Stimulated activated naive B cell treated with anti-CD40 and anti-IgM and Interleukin-4, amounts not matched to agents 10 μg/mL and 1 μg/mL and 100 μg/mL, for 72 hours (primary cell): Measurements from ENCODE around the gene SHROOM3.

Source experiments
- ATAC-seq, 2 donors: fragments of 150-1000 bp; cut with Tn5 transposase; replicated peaks; 2 replicates each; pipeline ENCODE4 v1.10.0; 2021; ENCODE audit warnings: moderate library complexity in 1 of 2
- DNase-seq: peaks from one replicate; pipeline ENCODE4 v3.0.0; 2021
- H3K27ac Mint-ChIP-seq: one replicate; pipeline ENCODE4 v1.8.0; 2022; ENCODE audit warnings: mild to moderate bottlenecking, mixed read lengths
- H3K27me3 Mint-ChIP-seq, 2 donors: one replicate each; pipeline ENCODE4 v1.8.0; 2022; ENCODE audit warnings: mixed read lengths in 2 of 2
- H3K36me3 Mint-ChIP-seq, 2 donors: one replicate each; pipeline ENCODE4 v1.8.0; 2022; ENCODE audit warnings: mixed read lengths in 2 of 2, mild to moderate bottlenecking in 1 of 2
- H3K4me1 Mint-ChIP-seq, 2 donors: one replicate each; pipeline ENCODE4 v1.8.0; 2022; ENCODE audit warnings: mixed read lengths in 2 of 2, mild to moderate bottlenecking in 1 of 2
- H3K4me3 Mint-ChIP-seq, 2 donors: one replicate each; pipeline ENCODE4 v1.8.0; 2022; ENCODE audit warnings: mild to moderate bottlenecking in 2 of 2, mixed read lengths in 2 of 2, moderate library complexity in 1 of 2
- H3K9me3 Mint-ChIP-seq, 2 donors: one replicate each; pipeline ENCODE4 v1.8.0; 2022; ENCODE audit warnings: mixed read lengths in 2 of 2, mild to moderate bottlenecking in 1 of 2

Gene SHROOM3

GRCh38 chr4:76809594-76810305 is 374.7 kb downstream of the SHROOM3 start:
- peaks cover 5 to 7% of the 10 kb centered on the region in 2 donors for H3K27me3 Mint-ChIP-seq

GRCh38 chr4:76811604-76812412 is 376.8 kb downstream of the SHROOM3 start:
- ATAC-seq = no peak
- Mint-ChIP-seq H3K9me3 (peaks cover 8 to 16% of the 10 kb centered on the region in 2 donors), H3K4me3 (no peak overlapping the region), H3K36me3 (no peaks in the 10 kb centered on the region), H3K27me3 (peaks cover 4 to 5% of the 10 kb centered on the region in 2 donors), H3K27ac (no peak overlapping the region), H3K4me1 (no peaks in the 10 kb centered on the region)
- DNase-seq = no peak

More at GRCh38 chr4:76809594-76810305, 374.7 kb downstream of the SHROOM3 start:
- no peaks in the 10 kb centered on the region for H3K36me3 Mint-ChIP-seq
- no peak for ATAC-seq
- no peak overlapping the region for H3K4me3 Mint-ChIP-seq
- no peak overlapping the region for H3K27ac Mint-ChIP-seq
- H3K4me1 Mint-ChIP-seq = no peaks in the 10 kb centered on the region
- DNase-seq = no peak
- H3K9me3 Mint-ChIP-seq = peaks cover 8 to 18% of the 10 kb centered on the region in 2 donors

GRCh38 chr4:76813070-76813469 is 378.0 kb downstream of the SHROOM3 start:
- peaks cover 4 to 5% of the 10 kb centered on the region in 2 donors for H3K27me3 Mint-ChIP-seq
- no peak for DNase-seq

GRCh38 chr4:76821641-76822040 is 386.6 kb downstream of the SHROOM3 start:
- Mint-ChIP-seq H3K27me3 (peaks cover 24 to 29% of the 10 kb centered on the region in 2 donors), H3K4me3 (no peak overlapping the region), H3K4me1 (no peaks in the 10 kb centered on the region), H3K27ac (no peak overlapping the region), H3K36me3 (no peaks in the 10 kb centered on the region), H3K9me3 (peaks cover 0 to 4% of the 10 kb centered on the region in 2 donors)
- DNase-seq = no peak
- ATAC-seq = no peak

More at GRCh38 chr4:76813070-76813469, 378.0 kb downstream of the SHROOM3 start:
- Mint-ChIP-seq H3K9me3 (peaks cover 6 to 9% of the 10 kb centered on the region in 2 donors), H3K36me3 (no peaks in the 10 kb centered on the region), H3K27ac (no peak overlapping the region), H3K4me1 (no peaks in the 10 kb centered on the region), H3K4me3 (no peak overlapping the region)
- ATAC-seq = no peak

- ATAC-seq = no peak
- Mint-ChIP-seq H3K36me3 (no peaks in the 10 kb centered on the region), H3K9me3 (peaks cover 0 to 4% of the 10 kb centered on the region in 2 donors), H3K4me1 (no peaks in the 10 kb centered on the region), H3K4me3 (no peak overlapping the region), H3K27me3 (peaks cover 24 to 29% of the 10 kb centered on the region in 2 donors), H3K27ac (no peak overlapping the region)
- DNase-seq = no peak
Observed at GRCh38 chr4:76822303-76822702, 387.3 kb downstream of the SHROOM3 start.

GRCh38 chr4:76823495-76823894 is 388.5 kb downstream of the SHROOM3 start:
- Mint-ChIP-seq H3K27ac (no peak overlapping the region), H3K4me1 (no peaks in the 10 kb centered on the region), H3K27me3 (peaks cover 20 to 29% of the 10 kb centered on the region in 2 donors), H3K9me3 (peaks cover 0 to 4% of the 10 kb centered on the region in 2 donors), H3K36me3 (no peaks in the 10 kb centered on the region), H3K4me3 (no peak overlapping the region)
- DNase-seq (no peak), ATAC-seq (no peak)

- Mint-ChIP-seq H3K27me3 (peaks cover 5 to 10% of the 10 kb centered on the region in 2 donors), H3K36me3 (no peaks in the 10 kb centered on the region), H3K9me3 (no peaks in the 10 kb centered on the region), H3K4me3 (no peak overlapping the region), H3K4me1 (no peaks in the 10 kb centered on the region), H3K27ac (no peak overlapping the region)
- DNase-seq (no peak), ATAC-seq (no peak)
Observed at GRCh38 chr4:76830612-76830963, 395.6 kb downstream of the SHROOM3 start.

GRCh38 chr4:76830964-76831703 is 396.1 kb downstream of the SHROOM3 start:
- Mint-ChIP-seq H3K27ac (no peak overlapping the region), H3K4me1 (no peaks in the 10 kb centered on the region), H3K9me3 (no peaks in the 10 kb centered on the region), H3K27me3 (peaks cover 5 to 10% of the 10 kb centered on the region in 2 donors), H3K4me3 (no peak overlapping the region), H3K36me3 (no peaks in the 10 kb centered on the region)
- ATAC-seq (no peak), DNase-seq (no peak)

- no peak overlapping the region for H3K4me3 Mint-ChIP-seq
- peaks cover 5 to 10% of the 10 kb centered on the region in 2 donors for H3K27me3 Mint-ChIP-seq
- no peaks in the 10 kb centered on the region for H3K9me3 Mint-ChIP-seq
- DNase-seq (no peak), ATAC-seq (no peak)
- no peaks in the 10 kb centered on the region for H3K36me3 Mint-ChIP-seq
- H3K4me1 Mint-ChIP-seq = no peaks in the 10 kb centered on the region
- H3K27ac Mint-ChIP-seq = no peak overlapping the region
Observed at GRCh38 chr4:76831711-76832373, 396.8 kb downstream of the SHROOM3 start.
